Body of pancreas (tissue), 4 donors: ENCODE measurements around the gene FBXO11.

Source experiments
- CTCF ChIP-seq, 7 experiments: fragments of 450-650 bp in 4 of 7; fragments of 200-600 bp in 3 of 7; sonication (generic) in 3 of 7; IDR thresholded peaks; one replicate each; pipeline ENCODE4 v1.5.1; 2016 to 2019; ENCODE audit warnings: antibody characterized with exemption in 7 of 7
- POLR2A ChIP-seq, 3 donors: fragments of 450-650 bp; IDR thresholded peaks; one replicate each; pipeline ENCODE4 v1.6.1; 2016; ENCODE audit warnings: antibody characterized with exemption in 3 of 3, mild to moderate bottlenecking in 2 of 3

- no peak for TF ChIP-seq CTCF (IDR thresholded peaks at IDR 0.05)
- TF ChIP-seq POLR2A (IDR thresholded peaks at IDR 0.05) = no peak
These were observed 6.1 kb downstream of the FBXO11 start for GRCh38 chr2:47899915-47900816.
